Prostate gland (tissue), 2 donors: ENCODE data around the gene NEK1. TPM values are rescaled to one million over a fixed set of nuclear protein-coding genes. Genes with fewer than 3 reads are reported as not detected.

Experiments
- DNase-seq: peaks from one replicate; pipeline ENCODE4 v3.0.0-alpha.2; 2019; ENCODE audit warnings: low spot score
- H3K27ac ChIP-seq, 2 donors: fragments of 200-600 bp; sonication (generic); 2 replicates each; pipeline ENCODE4 v1.5.1; 2017 to 2019
- H3K27me3 ChIP-seq: fragments of 200-600 bp; sonication (generic); replicated peaks from 2 replicates; pipeline ENCODE4 v1.5.1; 2019; ENCODE audit not compliant: insufficient read depth
- H3K36me3 ChIP-seq, 2 donors: fragments of 200-600 bp; sonication (generic); 1 replicate in 1 of 2; 2 replicates in 1 of 2; pipeline versions ENCODE4 v1.5.1 to v1.8.1; 2017 to 2019
- H3K4me1 ChIP-seq: fragments of 200-600 bp; sonication (generic); replicated peaks from 2 replicates; pipeline ENCODE4 v1.5.1; 2019
- H3K4me3 ChIP-seq, 2 donors: fragments of 200-600 bp; sonication (generic); 2 replicates each; pipeline ENCODE4 v1.5.1; 2017 to 2019
- H3K9me3 ChIP-seq: fragments of 200-600 bp; sonication (generic); 2 replicates; pipeline ENCODE4 v1.5.1; 2017
- CTCF ChIP-seq, 4 experiments: fragments of 200-600 bp in 2 of 4; fragments of 450-650 bp in 2 of 4; sonication (generic) in 2 of 4; IDR thresholded peaks; 1 replicate in 3 of 4; 2 replicates in 1 of 4; pipeline ENCODE4 v1.5.1; 2016 to 2019; ENCODE audit warnings: antibody characterized with exemption in 4 of 4, mild to moderate bottlenecking in 2 of 4, moderate library complexity in 2 of 4
- POLR2A ChIP-seq: fragments of 450-650 bp; IDR thresholded peaks from one replicate; pipeline ENCODE4 v1.6.1; 2016; ENCODE audit warnings: antibody characterized with exemption, mild to moderate bottlenecking
- POLR2AphosphoS5 ChIP-seq: sonication (generic); formaldehyde crosslinking; IDR thresholded peaks from one replicate; pipeline ENCODE4 v1.6.1; 2017; ENCODE audit warnings: antibody characterized with exemption
- WGBS: methylation state at CpG from one replicate; pipeline ENCODE4 v1.1.5; 2018; 5-methylcytosine and 5-hydroxymethylcytosine counted together
- intact Hi-C: fragments of 100-400 bp; cut with DNase I; formaldehyde crosslinking; loops from one replicate; pipeline ENCODE4 v1.14.2; 2022
- total RNA-seq, 2 donors: library from RNA; depleted of rRNA; stranded (reverse); fragments of >200 nt; gene quantifications; one replicate each; pipeline ENCODE4 v1.1.0, GENCODE V29; 2016

The NEK1 gene
- total RNA-seq, 2 donors from 2014 or later = 5.0 to 17.6 TPM

GRCh38 chr4:169618986-169619385, 6.6 kb upstream of the NEK1 start:
- Histone ChIP-seq H3K27ac (peak overlapping the region; percentile 98 to 99), H3K9me3 (no peaks in the 10 kb centered on the region), H3K4me3 (peak overlapping the region; percentile 64 to 69), H3K4me1 (peaks cover 2% of the 10 kb centered on the region), H3K27me3 (no peaks in the 10 kb centered on the region), H3K36me3 (no peaks in the 10 kb centered on the region)
- intact Hi-C loops = no loop called here
- no peak for DNase-seq
- no peak for TF ChIP-seq POLR2A
- no peak for TF ChIP-seq CTCF (IDR thresholded peaks at IDR 0.05)
- no peak for TF ChIP-seq POLR2AphosphoS5
- WGBS = 86% methylated on average over 4 of the region's 4 CpGs

GRCh38 chr4:169618286-169618685, 5.9 kb upstream of the NEK1 start:
- intact Hi-C loops = no loop called here
- DNase-seq = no peak
- Histone ChIP-seq H3K27me3 (no peaks in the 10 kb centered on the region), H3K4me3 (no peak overlapping the region), H3K4me1 (peaks cover 2% of the 10 kb centered on the region), H3K9me3 (no peaks in the 10 kb centered on the region), H3K36me3 (no peaks in the 10 kb centered on the region), H3K27ac (no peak overlapping the region)
- no peak for TF ChIP-seq POLR2AphosphoS5
- no peak for TF ChIP-seq CTCF (IDR thresholded peaks at IDR 0.05)
- no peak for TF ChIP-seq POLR2A
- 59% methylated on average over 3 of the region's 3 CpGs for WGBS

- Histone ChIP-seq H3K27me3 (no peaks in the 10 kb centered on the region), H3K4me1 (no peaks in the 10 kb centered on the region), H3K4me3 (no peak overlapping the region), H3K36me3 (no peaks in the 10 kb centered on the region), H3K27ac (no peak overlapping the region), H3K9me3 (no peaks in the 10 kb centered on the region)
- no peak for TF ChIP-seq POLR2AphosphoS5
- TF ChIP-seq CTCF (IDR thresholded peaks at IDR 0.05) = no peak
- TF ChIP-seq POLR2A = no peak
- intact Hi-C loops = no loop called here
- WGBS = 75% methylated on average over 2 of the region's 2 CpGs
- no peak for DNase-seq
These were observed 4.9 kb upstream of the NEK1 start for GRCh38 chr4:169617306-169617705.

- intact Hi-C loops = no loop called here
- H3K9me3 ChIP-seq = no peaks in the 10 kb centered on the region
- no peaks in the 10 kb centered on the region for H3K36me3 ChIP-seq
- no peak overlapping the region for H3K27ac ChIP-seq
- DNase-seq = no peak
- no peaks in the 10 kb centered on the region for H3K4me1 ChIP-seq
- no peak overlapping the region for H3K4me3 ChIP-seq
- TF ChIP-seq CTCF (IDR thresholded peaks at IDR 0.05) (no peak), POLR2A (no peak), POLR2AphosphoS5 (no peak)
- H3K27me3 ChIP-seq = no peaks in the 10 kb centered on the region
These were observed 4.5 kb upstream of the NEK1 start for GRCh38 chr4:169616846-169617245.

GRCh38 chr4:169615467-169616106, 3.2 kb upstream of the NEK1 start:
- intact Hi-C loops = no loop called here
- TF ChIP-seq POLR2AphosphoS5 (no peak), CTCF (IDR thresholded peaks at IDR 0.05) (no peak), POLR2A (no peak)
- H3K4me1 ChIP-seq = no peaks in the 10 kb centered on the region
- no peak overlapping the region for H3K27ac ChIP-seq
- WGBS = 86% methylated on average over 4 of the region's 4 CpGs
- no peak for DNase-seq
- H3K4me3 ChIP-seq = no peak overlapping the region
- no peaks in the 10 kb centered on the region for H3K27me3 ChIP-seq
- no peaks in the 10 kb centered on the region for H3K9me3 ChIP-seq
- no peaks in the 10 kb centered on the region for H3K36me3 ChIP-seq
